Astrocyte (in vitro differentiated cells and primary cell): ENCODE measurements around the gene SLC38A3. TPM values are rescaled to one million over a fixed set of nuclear protein-coding genes. Genes with fewer than 3 reads are reported as not detected.
A peak's percentile ranks its signal among the peaks of the same experiment; 100 is the strongest.

ENCODE experiments used
- DNase-seq: peaks from one replicate; pipeline ENCODE4 v3.0.0-alpha.2; 2010; ENCODE audit warnings: low read depth
- FAIRE-seq: peaks from 2 replicates; lab custom pipeline; 2011; peaks lifted over from hg19 to GRCh38; lab: Jason Lieb, UNC
- H2AFZ ChIP-seq: 2 replicates; pipeline ENCODE4 v1.6.0; 2012; ENCODE audit warnings: low read depth, low read length, inconsistent platforms
- H3K27ac ChIP-seq: 2 replicates; pipeline ENCODE4 v1.5.1; 2011; ENCODE audit warnings: low read depth, low read length, inconsistent platforms
- H3K27me3 ChIP-seq: 2 replicates; pipeline ENCODE4 v1.6.0; 2011; ENCODE audit warnings: low read length, inconsistent platforms; ENCODE audit not compliant: insufficient read depth
- H3K36me3 ChIP-seq: 2 replicates; pipeline ENCODE4 v1.5.1; 2011; ENCODE audit warnings: low read length, inconsistent platforms; ENCODE audit not compliant: insufficient read depth
- H3K4me1 ChIP-seq: 2 replicates; pipeline ENCODE4 v1.5.1; 2011; ENCODE audit warnings: low read length, inconsistent platforms; ENCODE audit not compliant: insufficient read depth
- H3K4me2 ChIP-seq: 2 replicates; pipeline ENCODE4 v1.6.0; 2012; ENCODE audit warnings: low read length, inconsistent platforms
- H3K4me3 ChIP-seq: 2 replicates; pipeline ENCODE4 v1.5.1; 2011; ENCODE audit warnings: low read depth, mild to moderate bottlenecking, low read length, inconsistent platforms; ENCODE audit not compliant: insufficient read depth
- H3K79me2 ChIP-seq: 2 replicates; pipeline ENCODE4 v1.6.0; 2012; ENCODE audit warnings: mild to moderate bottlenecking, low read length, inconsistent platforms; ENCODE audit not compliant: insufficient read depth
- H3K9ac ChIP-seq: 2 replicates; pipeline ENCODE4 v1.6.0; 2012; ENCODE audit warnings: mild to moderate bottlenecking, low read length, inconsistent platforms
- H3K9me3 ChIP-seq: 2 replicates; pipeline ENCODE4 v1.5.1; 2012; ENCODE audit warnings: low read depth, mild to moderate bottlenecking, low read length, inconsistent platforms; ENCODE audit not compliant: insufficient read depth
- H4K20me1 ChIP-seq: 2 replicates; pipeline ENCODE4 v1.6.0; 2012; ENCODE audit warnings: low read length, inconsistent platforms; ENCODE audit not compliant: insufficient read depth
- H3K27ac Mint-ChIP-seq: one replicate; pipeline ENCODE4 v1.8.0; 2021; ENCODE audit warnings: mild to moderate bottlenecking, mixed read lengths; ENCODE audit not compliant: unreplicated experiment
- H3K27me3 Mint-ChIP-seq: one replicate; pipeline ENCODE4 v1.8.0; 2021; ENCODE audit warnings: low read depth, mixed read lengths; ENCODE audit not compliant: unreplicated experiment
- H3K36me3 Mint-ChIP-seq: one replicate; pipeline ENCODE4 v1.8.0; 2021; ENCODE audit warnings: low read depth, mixed read lengths; ENCODE audit not compliant: unreplicated experiment
- H3K4me1 Mint-ChIP-seq: one replicate; pipeline ENCODE4 v1.8.0; 2021; ENCODE audit warnings: low read depth, mixed read lengths; ENCODE audit not compliant: unreplicated experiment
- H3K4me3 Mint-ChIP-seq: one replicate; pipeline ENCODE4 v1.8.0; 2021; ENCODE audit warnings: mild to moderate bottlenecking, moderate library complexity, mixed read lengths; ENCODE audit not compliant: unreplicated experiment
- H3K9me3 Mint-ChIP-seq: one replicate; pipeline ENCODE4 v1.8.0; 2021; ENCODE audit warnings: mild to moderate bottlenecking, mixed read lengths; ENCODE audit not compliant: unreplicated experiment
- CTCF ChIP-seq: IDR thresholded peaks from 2 replicates; pipeline ENCODE4 v1.5.1; 2011; ENCODE audit warnings: low read depth, mild to moderate bottlenecking, inconsistent platforms, low read length, moderate library complexity; ENCODE audit not compliant: insufficient read depth
- EZH2 ChIP-seq: IDR thresholded peaks from 2 replicates; pipeline ENCODE4 v1.6.1; 2012; ENCODE audit warnings: mild to moderate bottlenecking, low read length, inconsistent platforms; ENCODE audit not compliant: insufficient read depth
- total RNA-seq: library from RNA; stranded (reverse); gene quantifications from 2 replicates; pipeline ENCODE4 v1.2.1, GENCODE V29; 2021

Gene SLC38A3
- total RNA-seq, 1 donor from 2014 or later = 0.68 TPM

GRCh38 chr3:50165910-50166538 lies 39.0 kb upstream of the SLC38A3 start:
- H3K4me1 Mint-ChIP-seq = peaks cover 8% of the 10 kb centered on the region
- no peak for TF ChIP-seq EZH2
- TF ChIP-seq CTCF = no peak
- Histone ChIP-seq H3K36me3 (no peaks in the 10 kb centered on the region), H4K20me1 (peaks cover 4% of the 10 kb centered on the region), H3K4me2 (peak overlapping the region; percentile 70), H2AFZ (no peak overlapping the region), H3K27ac (peak overlapping the region; percentile 16), H3K4me3 (no peak overlapping the region), H3K9me3 (no peaks in the 10 kb centered on the region), H3K4me1 (peaks cover 60% of the 10 kb centered on the region), H3K9ac (peak overlapping the region; percentile 13), H3K27me3 (no peaks in the 10 kb centered on the region), H3K79me2 (no peaks in the 10 kb centered on the region)
- FAIRE-seq = no peak
- H3K36me3 Mint-ChIP-seq = peaks cover 2% of the 10 kb centered on the region
- no peak overlapping the region for H3K27ac Mint-ChIP-seq
- peak; percentile 16 for DNase-seq
- no peak overlapping the region for H3K4me3 Mint-ChIP-seq
- H3K27me3 Mint-ChIP-seq = peaks cover 26% of the 10 kb centered on the region
- no peaks in the 10 kb centered on the region for H3K9me3 Mint-ChIP-seq

- H3K9me3 Mint-ChIP-seq = no peaks in the 10 kb centered on the region
- H3K4me1 Mint-ChIP-seq = peaks cover 8% of the 10 kb centered on the region
- Histone ChIP-seq H3K27ac (peak overlapping the region; percentile 23), H3K36me3 (no peaks in the 10 kb centered on the region), H3K9ac (peak overlapping the region; percentile 13), H3K27me3 (no peaks in the 10 kb centered on the region), H4K20me1 (peaks cover 4% of the 10 kb centered on the region), H3K9me3 (no peaks in the 10 kb centered on the region), H3K4me2 (peak overlapping the region; percentile 70), H3K4me3 (no peak overlapping the region), H3K4me1 (peaks cover 60% of the 10 kb centered on the region), H3K79me2 (no peaks in the 10 kb centered on the region), H2AFZ (no peak overlapping the region)
- H3K27me3 Mint-ChIP-seq = peaks cover 22% of the 10 kb centered on the region
- H3K36me3 Mint-ChIP-seq = peaks cover 2% of the 10 kb centered on the region
- no peak for FAIRE-seq
- H3K4me3 Mint-ChIP-seq = no peak overlapping the region
- peak; percentile 64 for DNase-seq
- TF ChIP-seq CTCF (no peak), EZH2 (no peak)
- no peak overlapping the region for H3K27ac Mint-ChIP-seq
Observed at GRCh38 chr3:50166620-50167019, 38.5 kb upstream of the SLC38A3 start.

GRCh38 chr3:50167069-50167840 lies 37.8 kb upstream of the SLC38A3 start:
- H3K9me3 Mint-ChIP-seq = no peaks in the 10 kb centered on the region
- Histone ChIP-seq H2AFZ (no peak overlapping the region), H3K9me3 (no peaks in the 10 kb centered on the region), H3K36me3 (no peaks in the 10 kb centered on the region), H3K4me1 (peaks cover 60% of the 10 kb centered on the region), H3K4me2 (peak overlapping the region; percentile 70), H3K79me2 (no peaks in the 10 kb centered on the region), H3K27ac (peak overlapping the region; percentile 23), H3K27me3 (no peaks in the 10 kb centered on the region), H4K20me1 (peaks cover 4% of the 10 kb centered on the region), H3K9ac (peak overlapping the region; percentile 11), H3K4me3 (no peak overlapping the region)
- FAIRE-seq (no peak), DNase-seq (peak; percentile 36)
- H3K4me3 Mint-ChIP-seq = no peak overlapping the region
- H3K27me3 Mint-ChIP-seq = peaks cover 17% of the 10 kb centered on the region
- no peak for TF ChIP-seq EZH2
- no peak for TF ChIP-seq CTCF
- peaks cover 2% of the 10 kb centered on the region for H3K36me3 Mint-ChIP-seq
- H3K4me1 Mint-ChIP-seq = peaks cover 8% of the 10 kb centered on the region
- H3K27ac Mint-ChIP-seq = no peak overlapping the region
